CD8-positive, alpha-beta memory T cell (primary cell): Measurements from ENCODE around the gene CPN1. TPM values are rescaled to one million over a fixed set of nuclear protein-coding genes. Genes with fewer than 3 reads are reported as not detected.

ENCODE experiments used
- CTCF ChIA-PET: fragments of 350-600 bp; sonication (Branson Sonifier 250); formaldehyde crosslinking; loops from one replicate; lab custom pipeline; 2021; ENCODE audit warnings: antibody characterized with exemption; lab: Charles Lee
- POLR2A ChIA-PET: fragments of 350-600 bp; sonication (Branson Sonifier 250); formaldehyde crosslinking; loops from one replicate; lab custom pipeline; 2021; ENCODE audit warnings: antibody characterized with exemption; lab: Charles Lee
- DNase-seq, 5 donors: peaks; one replicate each; pipeline versions ENCODE4 v3.0.0 to v3.0.0-alpha.2; 2020 to 2022; ENCODE audit warnings: mixed read lengths in 1 of 5
- H3K27ac ChIP-seq: one replicate; pipeline ENCODE4 v1.7.0; 2013; ENCODE audit warnings: low read depth, mild to moderate bottlenecking, low read length, moderate library complexity
- H3K27me3 ChIP-seq: 2 replicates; pipeline ENCODE4 v1.7.0; 2013; ENCODE audit warnings: low read length, mild to moderate bottlenecking; ENCODE audit not compliant: insufficient read depth, poor library complexity, severe bottlenecking
- H3K36me3 ChIP-seq: 2 replicates; pipeline ENCODE4 v1.7.0; 2013; ENCODE audit warnings: mild to moderate bottlenecking, low read length, moderate library complexity; ENCODE audit not compliant: insufficient read depth
- H3K4me1 ChIP-seq: 2 replicates; pipeline ENCODE4 v1.7.0; 2013; ENCODE audit warnings: mild to moderate bottlenecking, low read length, moderate library complexity; ENCODE audit not compliant: insufficient read depth
- H3K4me3 ChIP-seq: 2 replicates; pipeline ENCODE4 v1.7.0; 2013; ENCODE audit warnings: mild to moderate bottlenecking, low read length
- H3K9me3 ChIP-seq: 2 replicates; pipeline ENCODE4 v1.7.0; 2013; ENCODE audit warnings: mild to moderate bottlenecking, low read length
- H3K27ac Mint-ChIP-seq, 8 donors: one replicate each; pipeline ENCODE4 v1.8.0; 2020 to 2021; ENCODE audit warnings: mixed read lengths in 8 of 8, mild to moderate bottlenecking in 6 of 8, inconsistent platforms in 3 of 8, moderate library complexity in 3 of 8
- H3K27me3 Mint-ChIP-seq, 2 donors: one replicate each; pipeline ENCODE4 v1.8.0; 2020 to 2021; ENCODE audit warnings: mixed read lengths in 2 of 2, mild to moderate bottlenecking in 1 of 2, moderate library complexity in 1 of 2
- H3K36me3 Mint-ChIP-seq, 3 donors: one replicate each; pipeline ENCODE4 v1.8.0; 2020 to 2021; ENCODE audit warnings: mixed read lengths in 3 of 3, inconsistent platforms in 1 of 3, mild to moderate bottlenecking in 1 of 3
- H3K4me1 Mint-ChIP-seq, 3 donors: one replicate each; pipeline ENCODE4 v1.8.0; 2020 to 2021; ENCODE audit warnings: mixed read lengths in 3 of 3, inconsistent platforms in 1 of 3, mild to moderate bottlenecking in 1 of 3
- H3K4me3 Mint-ChIP-seq, 7 donors: one replicate each; pipeline ENCODE4 v1.8.0; 2020 to 2021; ENCODE audit warnings: mixed read lengths in 7 of 7, mild to moderate bottlenecking in 6 of 7, moderate library complexity in 4 of 7, inconsistent platforms in 2 of 7
- H3K9me3 Mint-ChIP-seq, 5 donors: one replicate each; pipeline ENCODE4 v1.8.0; 2020 to 2022; ENCODE audit warnings: mixed read lengths in 5 of 5, mild to moderate bottlenecking in 3 of 5, moderate library complexity in 2 of 5, inconsistent platforms in 1 of 5
- polyA plus RNA-seq: library from polyadenylated mRNA; unstranded; fragments of 300-500 nt; fragmentation: Illumina TruSeq; gene quantifications from one replicate; pipeline ENCODE4 v1.2.3, GENCODE V29; 2021
- total RNA-seq, 2 experiments: library from RNA; stranded (reverse); gene quantifications; one replicate each; pipeline ENCODE4 v1.2.3, GENCODE V29; 2021

CPN1 gene
- total and polyA plus RNA-seq, 3 experiments from 2014 or later: not detected

DNA sequence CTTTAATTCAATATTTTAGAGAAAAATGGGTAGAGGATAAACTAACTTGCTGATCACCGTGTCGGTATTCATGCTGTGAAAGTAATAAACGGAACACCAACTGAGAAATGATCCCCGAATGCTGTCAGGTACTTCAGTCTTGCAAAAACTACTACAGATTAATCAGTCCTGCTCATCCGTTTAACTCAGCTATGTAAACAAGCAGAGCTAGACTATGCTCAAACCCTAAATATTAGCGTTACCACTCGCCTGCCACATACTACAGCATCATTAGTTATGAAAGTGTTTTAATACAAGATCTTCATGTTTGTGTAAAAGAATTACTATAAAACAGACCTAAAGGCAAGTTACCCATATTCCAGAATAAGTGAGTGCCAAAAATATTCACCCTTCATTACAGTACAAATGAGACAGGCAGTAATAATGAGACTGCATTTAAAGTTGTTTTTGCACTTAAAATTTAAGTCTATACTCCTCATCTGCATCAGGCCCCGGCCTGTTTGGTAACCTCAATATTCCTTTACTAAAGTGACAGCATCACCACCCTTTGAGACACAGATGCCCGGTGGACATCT is 72.9 kb downstream of the CPN1 start:
- Histone ChIP-seq H3K27me3 (no peaks in the 10 kb centered on the region), H3K4me1 (peaks cover 13% of the 10 kb centered on the region), H3K4me3 (peak overlapping the region; percentile 85), H3K27ac (peak overlapping the region; percentile 33), H3K9me3 (no peaks in the 10 kb centered on the region), H3K36me3 (no peaks in the 10 kb centered on the region)
- peaks cover 31 to 47% (median 33%) of the 10 kb centered on the region in 3 donors for H3K4me1 Mint-ChIP-seq
- POLR2A ChIA-PET: no interaction called here
- peak overlapping the region; percentile 80 to 88 (median 84) for H3K4me3 Mint-ChIP-seq
- no peaks in the 10 kb centered on the region for H3K9me3 Mint-ChIP-seq
- H3K27ac Mint-ChIP-seq: peak overlapping the region in 3 of 8 donors; percentile 17 to 56 (median 25)
- CTCF ChIA-PET: interaction anchor here (1.1 to 5.1 kb wide), 19 partner anchors 10 to 161 kb away, joined by 3 to 58 read pairs (median 6); no protein-coding TSS in a partner anchor
- H3K27me3 Mint-ChIP-seq: no peaks in the 10 kb centered on the region
- no peak for DNase-seq
- H3K36me3 Mint-ChIP-seq: peaks cover 0 to 2% (median 0%) of the 10 kb centered on the region in 3 donors

DNA sequence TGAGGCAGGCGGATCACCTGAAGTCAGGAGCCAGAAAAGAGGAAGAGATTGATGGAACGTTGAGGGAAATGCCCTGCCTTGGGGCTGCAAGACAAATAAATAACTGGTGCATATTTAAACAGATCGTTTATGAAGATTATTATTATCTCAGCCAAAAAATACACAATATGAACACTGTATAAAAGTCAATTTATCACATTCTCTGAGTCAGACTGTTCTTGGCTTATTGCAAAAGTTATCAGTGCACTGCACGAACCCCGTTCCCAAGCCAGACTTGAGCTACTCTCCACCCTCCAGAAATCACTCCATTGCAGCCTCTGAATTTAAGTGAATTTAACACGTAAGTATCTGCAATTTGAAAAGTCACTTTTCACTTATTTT is 73.5 kb downstream of the CPN1 start:
- peaks cover 13% of the 10 kb centered on the region for H3K4me1 ChIP-seq
- H3K4me3 ChIP-seq: peak overlapping the region; percentile 85
- ChIA-PET CTCF (interaction anchor here (1.1 to 5.1 kb wide), 6 partner anchors 11 to 160 kb away, joined by 3 to 58 read pairs (median 6); no protein-coding TSS in a partner anchor), POLR2A (interaction anchor here (0.7 kb wide), 1 partner anchor 220 kb away, joined by 3 read pairs; no protein-coding TSS in a partner anchor)
- H3K27me3 ChIP-seq: no peaks in the 10 kb centered on the region
- H3K36me3 Mint-ChIP-seq: peaks cover 0 to 2% (median 0%) of the 10 kb centered on the region in 3 donors
- no peak overlapping the region for H3K27ac ChIP-seq
- H3K36me3 ChIP-seq: no peaks in the 10 kb centered on the region
- peaks cover 31 to 47% (median 33%) of the 10 kb centered on the region in 3 donors for H3K4me1 Mint-ChIP-seq
- no peak for DNase-seq
- peak overlapping the region; percentile 24 to 88 (median 84) for H3K4me3 Mint-ChIP-seq
- no peak overlapping the region for H3K27ac Mint-ChIP-seq
- H3K27me3 Mint-ChIP-seq: no peaks in the 10 kb centered on the region
- no peaks in the 10 kb centered on the region for H3K9me3 ChIP-seq
- no peaks in the 10 kb centered on the region for H3K9me3 Mint-ChIP-seq

DNA sequence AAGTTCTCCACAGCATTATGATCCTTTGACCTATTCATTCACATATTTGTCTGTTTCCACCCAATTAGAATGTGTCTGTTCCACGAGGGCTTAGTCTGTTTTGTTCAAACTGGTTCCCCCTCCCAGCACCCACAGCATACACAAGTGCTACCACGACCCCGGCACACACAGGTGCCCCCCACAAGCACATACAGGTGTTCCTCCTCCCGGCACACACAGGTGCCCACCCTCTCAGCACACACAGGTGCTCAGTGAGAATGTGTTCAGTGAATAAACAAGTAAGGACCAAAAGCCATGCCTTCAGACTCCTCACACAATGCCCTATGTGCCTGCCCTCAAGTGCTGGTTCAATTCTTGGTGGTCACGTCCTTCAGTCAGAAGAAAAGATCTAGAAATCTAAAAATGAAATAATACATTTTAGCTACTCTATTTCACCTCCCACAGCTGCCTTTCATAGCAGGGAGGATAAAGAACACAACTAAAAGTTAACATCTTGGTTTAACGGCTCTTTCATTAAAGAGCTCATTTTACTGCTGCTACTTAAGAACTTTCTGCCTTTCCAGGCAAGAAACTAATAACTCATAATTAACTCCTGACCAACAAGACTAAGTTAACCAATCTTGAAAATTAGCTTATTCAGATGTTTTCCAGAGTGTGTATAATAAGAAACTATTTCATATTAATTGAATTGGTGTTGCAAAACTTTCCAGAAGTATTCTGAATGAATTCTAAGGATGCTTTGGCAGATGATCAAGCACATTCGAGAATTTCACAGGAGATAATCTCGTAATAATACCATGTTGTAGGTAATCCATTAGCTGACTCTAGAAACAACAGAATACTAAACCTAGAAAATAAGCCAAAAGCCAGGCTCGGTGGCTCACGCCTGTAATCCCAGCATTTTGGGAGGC is 74.2 kb downstream of the CPN1 start:
- Histone ChIP-seq H3K9me3 (no peaks in the 10 kb centered on the region), H3K4me1 (peaks cover 13% of the 10 kb centered on the region), H3K27me3 (no peaks in the 10 kb centered on the region), H3K27ac (no peak overlapping the region), H3K36me3 (no peaks in the 10 kb centered on the region), H3K4me3 (no peak overlapping the region)
- ChIA-PET POLR2A (interaction anchor here (0.7 kb wide), 1 partner anchor 219 kb away, joined by 3 read pairs; no protein-coding TSS in a partner anchor), CTCF (interaction anchor here (1.1 to 5.1 kb wide), 3 partner anchors 10 to 160 kb away, joined by 3 to 58 read pairs (median 5); no protein-coding TSS in a partner anchor)
- Mint-ChIP-seq H3K36me3 (peaks cover 0 to 2% (median 0%) of the 10 kb centered on the region in 3 donors), H3K4me1 (peaks cover 31 to 47% (median 33%) of the 10 kb centered on the region in 3 donors), H3K27ac (peak overlapping the region in 1 of 8 donors; percentile 47), H3K4me3 (peak overlapping the region in 6 of 7 donors; percentile 24 to 86 (median 76)), H3K9me3 (no peaks in the 10 kb centered on the region), H3K27me3 (no peaks in the 10 kb centered on the region)
- DNase-seq: no peak

DNA sequence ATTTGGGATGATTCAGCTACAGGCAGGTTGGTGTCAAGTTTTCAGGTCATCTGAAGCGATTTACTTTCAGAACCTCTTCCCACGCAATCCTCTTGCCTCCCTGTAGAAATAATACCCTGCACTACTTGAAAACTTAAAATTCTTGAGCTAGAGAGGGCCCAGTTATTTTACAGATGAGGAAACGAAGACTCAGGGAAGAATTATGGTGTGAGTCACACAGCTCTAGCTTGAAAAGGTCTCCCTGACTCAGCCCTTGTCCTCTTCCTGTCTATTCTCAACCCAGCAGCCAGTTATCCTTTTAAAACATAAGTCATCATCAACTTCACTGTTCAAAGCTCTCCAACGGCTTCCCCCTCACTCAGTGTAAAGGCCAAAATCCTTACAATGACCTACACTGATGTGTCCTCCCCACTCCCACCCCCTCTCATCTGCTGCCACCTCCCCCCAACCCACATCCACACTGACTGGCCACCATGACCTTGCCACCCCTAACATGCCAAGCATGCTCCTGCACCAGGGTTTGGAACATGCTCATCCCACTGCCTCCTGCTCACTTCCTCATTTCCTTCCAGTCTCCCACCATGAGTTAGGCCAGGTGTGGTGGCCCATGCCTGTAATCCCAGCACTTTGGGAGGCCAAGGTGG is 75.3 kb downstream of the CPN1 start:
- no peak for DNase-seq
- POLR2A ChIA-PET: interaction anchor here (0.5 kb wide), 1 partner anchor 515 kb away, joined by 9 read pairs; no protein-coding TSS in a partner anchor
- peaks cover 0 to 2% (median 0%) of the 10 kb centered on the region in 3 donors for H3K36me3 Mint-ChIP-seq
- Histone ChIP-seq H3K4me1 (peaks cover 13% of the 10 kb centered on the region), H3K36me3 (no peaks in the 10 kb centered on the region), H3K27me3 (no peaks in the 10 kb centered on the region), H3K4me3 (no peak overlapping the region), H3K27ac (no peak overlapping the region), H3K9me3 (no peaks in the 10 kb centered on the region)
- H3K27me3 Mint-ChIP-seq: no peaks in the 10 kb centered on the region
- H3K9me3 Mint-ChIP-seq: no peaks in the 10 kb centered on the region
- H3K27ac Mint-ChIP-seq: no peak overlapping the region
- CTCF ChIA-PET: interaction anchor here (1.8 to 2.4 kb wide), 2 partner anchors 9 to 161 kb away, joined by 5 to 8 read pairs; no protein-coding TSS in a partner anchor
- H3K4me1 Mint-ChIP-seq: peaks cover 31 to 47% (median 33%) of the 10 kb centered on the region in 3 donors
- H3K4me3 Mint-ChIP-seq: peak overlapping the region in 1 of 7 donors; percentile 23

DNA sequence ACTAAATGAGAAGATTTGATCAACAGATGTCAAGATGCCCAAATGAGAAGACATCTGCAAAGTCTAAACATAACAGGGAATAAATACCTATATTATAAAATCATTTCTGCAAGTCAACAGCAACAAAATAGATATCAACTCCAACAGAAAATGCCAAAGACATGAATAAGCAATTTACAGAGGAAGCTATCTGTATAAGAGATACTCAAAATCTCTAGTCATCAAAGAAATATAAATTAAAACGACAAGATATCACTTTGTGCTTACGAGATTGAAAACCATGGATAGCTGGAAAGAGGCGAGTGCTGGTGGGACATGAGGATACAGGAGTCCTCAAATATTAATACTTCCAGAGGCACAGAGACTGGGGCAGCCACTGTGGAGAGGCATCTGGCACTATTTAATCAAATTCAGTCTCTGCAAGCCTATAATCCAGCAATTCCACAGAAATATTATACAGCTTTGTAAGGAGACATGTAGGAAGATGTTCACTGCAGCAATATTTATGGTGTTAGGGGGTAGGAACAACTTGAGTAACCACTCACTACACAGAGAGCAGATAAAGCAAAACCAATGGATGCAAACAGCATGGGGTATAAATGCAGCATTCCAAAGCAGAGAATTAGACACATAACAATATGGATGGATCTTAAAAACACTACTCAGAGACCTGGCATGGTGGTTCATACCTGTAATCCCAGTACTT is 76.7 kb downstream of the CPN1 start:
- Mint-ChIP-seq H3K4me3 (no peak overlapping the region), H3K27me3 (no peaks in the 10 kb centered on the region), H3K4me1 (peaks cover 22 to 37% (median 23%) of the 10 kb centered on the region in 3 donors), H3K27ac (peak overlapping the region in 1 of 8 donors; percentile 17), H3K9me3 (no peaks in the 10 kb centered on the region), H3K36me3 (no peaks in the 10 kb centered on the region)
- no peak overlapping the region for H3K27ac ChIP-seq
- H3K27me3 ChIP-seq: no peaks in the 10 kb centered on the region
- H3K4me3 ChIP-seq: no peak overlapping the region
- no peaks in the 10 kb centered on the region for H3K36me3 ChIP-seq
- no peaks in the 10 kb centered on the region for H3K9me3 ChIP-seq
- H3K4me1 ChIP-seq: peaks cover 13% of the 10 kb centered on the region
- POLR2A ChIA-PET: no interaction called here
- CTCF ChIA-PET: interaction anchor here (2.4 kb wide), 1 partner anchor 159 kb away, joined by 8 read pairs; no protein-coding TSS in a partner anchor
- no peak for DNase-seq

DNA sequence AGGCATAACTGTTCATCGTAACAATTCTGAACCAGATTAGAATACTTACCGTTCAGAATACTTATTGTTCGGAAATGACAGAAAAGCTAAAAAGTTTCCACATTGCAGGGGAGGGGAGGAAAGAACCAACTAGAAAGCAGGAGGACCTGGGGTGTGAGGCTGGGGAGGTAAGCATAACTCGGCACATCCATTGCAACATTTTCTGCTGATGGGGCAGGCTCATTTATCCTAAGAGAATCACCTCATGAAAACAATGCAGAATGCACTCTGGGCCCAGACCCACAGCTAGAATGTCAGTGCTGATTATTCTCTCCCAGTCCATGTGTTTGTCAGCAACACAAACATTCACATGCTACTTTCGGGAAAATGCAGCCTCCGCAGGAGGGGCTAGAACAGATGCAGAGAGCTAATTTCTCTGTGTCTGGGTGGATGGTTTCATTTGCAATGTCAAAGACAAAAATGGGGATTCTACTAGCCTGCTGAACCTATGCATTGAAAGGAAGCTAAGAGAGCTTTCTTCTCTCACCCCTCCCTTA is 81.5 kb downstream of the CPN1 start:
- H3K4me1 Mint-ChIP-seq: peaks cover 4 to 5% (median 5%) of the 10 kb centered on the region in 3 donors

More for the DNA sequence above, 81.5 kb downstream of the CPN1 start:
- DNase-seq: no peak
- Histone ChIP-seq H3K9me3 (no peaks in the 10 kb centered on the region), H3K27me3 (no peaks in the 10 kb centered on the region), H3K4me3 (no peak overlapping the region), H3K36me3 (no peaks in the 10 kb centered on the region), H3K4me1 (no peaks in the 10 kb centered on the region), H3K27ac (no peak overlapping the region)
- CTCF ChIA-PET: interaction anchor here (2.4 kb wide), 1 partner anchor 154 kb away, joined by 5 read pairs; no protein-coding TSS in a partner anchor
- Mint-ChIP-seq H3K27me3 (no peaks in the 10 kb centered on the region), H3K27ac (no peak overlapping the region), H3K9me3 (no peaks in the 10 kb centered on the region), H3K4me3 (no peak overlapping the region), H3K36me3 (peaks cover 0 to 6% (median 0%) of the 10 kb centered on the region in 3 donors)
- POLR2A ChIA-PET: no interaction called here
